Colonic mucosa (tissue), 4 donors: ENCODE measurements around the gene STAU1. TPM values are rescaled to one million over a fixed set of nuclear protein-coding genes. Genes with fewer than 3 reads are reported as not detected.

ENCODE experiments used
- DNase-seq: peaks from one replicate; pipeline ENCODE4 v3.0.0-alpha.2; 2020
- H3K27ac ChIP-seq: fragments of 200-600 bp; one replicate; pipeline ENCODE4 v1.8.0; 2021
- H3K27me3 ChIP-seq: fragments of 200-600 bp; one replicate; pipeline ENCODE4 v1.8.0; 2021
- H3K36me3 ChIP-seq: fragments of 200-600 bp; one replicate; pipeline ENCODE4 v1.8.0; 2021
- H3K4me1 ChIP-seq: fragments of 200-600 bp; one replicate; pipeline ENCODE4 v1.8.0; 2021; ENCODE audit warnings: mild to moderate bottlenecking
- H3K4me3 ChIP-seq: fragments of 200-600 bp; one replicate; pipeline ENCODE4 v1.8.0; 2021
- H3K9ac ChIP-seq, 2 donors: one replicate each; pipeline ENCODE4 v1.7.0; 2013; ENCODE audit warnings: control low read depth in 2 of 2, low read depth in 2 of 2, low read length in 2 of 2
- H3K9me3 ChIP-seq: fragments of 200-600 bp; one replicate; pipeline ENCODE4 v1.8.0; 2021
- intact Hi-C: fragments of 100-400 bp; cut with DNase I; formaldehyde crosslinking; loops from one replicate; pipeline ENCODE4 v1.14.1; 2022
- total RNA-seq, 2 donors: library from RNA; stranded (reverse); fragmentation: NEBNext Ultra II Directional in 1 of 2; extraction: Animal tissue kit (Norgen Biotek cat#: 25700) in 1 of 2; gene quantifications; one replicate each; pipeline ENCODE4 v1.2.1, GENCODE V29; 2021
- TF ChIP-seq, protein P1 (sequence below): fragments of 200-600 bp; IDR thresholded peaks from one replicate; pipeline ENCODE4 v1.8.0; 2022; ENCODE audit warnings: antibody characterized with exemption, mild to moderate bottlenecking
- donor health status: healthy.
- donor health status: DM: no; HTN: no; CAD: no.
- donor health status: DM: no; HTN: no; CAD: no.

The STAU1 gene
- total RNA-seq, 2 donors from 2014 or later = 86.6 to 106 TPM

DNA sequence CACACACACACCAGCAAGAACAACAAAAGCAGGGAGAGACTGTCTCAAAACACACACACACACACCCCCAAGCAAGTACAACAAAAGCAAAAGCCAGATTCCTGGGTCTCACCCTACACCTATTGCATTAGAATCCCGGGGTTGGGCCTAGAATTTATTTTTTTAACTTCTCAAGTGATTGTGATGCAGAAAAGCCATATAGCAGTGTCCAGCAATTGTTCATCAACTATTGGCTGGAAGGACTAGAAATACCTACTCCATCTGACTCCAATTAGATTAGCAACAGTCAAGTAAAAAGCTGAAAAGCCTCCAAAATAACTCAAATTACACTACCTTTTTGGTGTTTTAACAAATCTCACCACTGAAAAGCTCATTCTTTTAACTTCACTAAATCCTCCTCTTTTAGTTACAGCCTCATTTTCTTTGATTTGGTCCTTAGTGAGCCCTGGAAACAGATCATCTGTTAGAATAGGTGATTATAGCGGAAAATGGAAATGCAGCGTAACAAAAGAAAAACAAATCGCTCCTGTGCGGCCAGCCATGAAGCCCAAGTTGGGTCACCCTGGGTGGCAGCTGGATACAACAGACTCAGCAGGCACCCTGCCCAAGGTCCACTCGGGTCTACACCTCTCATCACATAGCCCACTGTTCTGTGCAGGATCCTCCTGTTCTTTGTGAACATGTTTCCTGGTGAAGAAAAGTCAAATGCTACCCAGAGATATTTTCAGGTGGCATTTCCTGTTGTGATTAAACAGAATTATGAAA lies 38.7 kb downstream of the STAU1 start:
- peaks cover 15% of the 10 kb centered on the region for H3K36me3 ChIP-seq
- TF ChIP-seq, protein P1, sequence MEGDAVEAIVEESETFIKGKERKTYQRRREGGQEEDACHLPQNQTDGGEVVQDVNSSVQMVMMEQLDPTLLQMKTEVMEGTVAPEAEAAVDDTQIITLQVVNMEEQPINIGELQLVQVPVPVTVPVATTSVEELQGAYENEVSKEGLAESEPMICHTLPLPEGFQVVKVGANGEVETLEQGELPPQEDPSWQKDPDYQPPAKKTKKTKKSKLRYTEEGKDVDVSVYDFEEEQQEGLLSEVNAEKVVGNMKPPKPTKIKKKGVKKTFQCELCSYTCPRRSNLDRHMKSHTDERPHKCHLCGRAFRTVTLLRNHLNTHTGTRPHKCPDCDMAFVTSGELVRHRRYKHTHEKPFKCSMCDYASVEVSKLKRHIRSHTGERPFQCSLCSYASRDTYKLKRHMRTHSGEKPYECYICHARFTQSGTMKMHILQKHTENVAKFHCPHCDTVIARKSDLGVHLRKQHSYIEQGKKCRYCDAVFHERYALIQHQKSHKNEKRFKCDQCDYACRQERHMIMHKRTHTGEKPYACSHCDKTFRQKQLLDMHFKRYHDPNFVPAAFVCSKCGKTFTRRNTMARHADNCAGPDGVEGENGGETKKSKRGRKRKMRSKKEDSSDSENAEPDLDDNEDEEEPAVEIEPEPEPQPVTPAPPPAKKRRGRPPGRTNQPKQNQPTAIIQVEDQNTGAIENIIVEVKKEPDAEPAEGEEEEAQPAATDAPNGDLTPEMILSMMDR = no peak
- no peak overlapping the region for H3K27ac ChIP-seq
- H3K9ac ChIP-seq = no peak overlapping the region
- no peaks in the 10 kb centered on the region for H3K4me1 ChIP-seq
- intact Hi-C loops = no loop called here
- DNase-seq = no peak
- no peaks in the 10 kb centered on the region for H3K27me3 ChIP-seq
- no peak overlapping the region for H3K4me3 ChIP-seq
- no peaks in the 10 kb centered on the region for H3K9me3 ChIP-seq

DNA sequence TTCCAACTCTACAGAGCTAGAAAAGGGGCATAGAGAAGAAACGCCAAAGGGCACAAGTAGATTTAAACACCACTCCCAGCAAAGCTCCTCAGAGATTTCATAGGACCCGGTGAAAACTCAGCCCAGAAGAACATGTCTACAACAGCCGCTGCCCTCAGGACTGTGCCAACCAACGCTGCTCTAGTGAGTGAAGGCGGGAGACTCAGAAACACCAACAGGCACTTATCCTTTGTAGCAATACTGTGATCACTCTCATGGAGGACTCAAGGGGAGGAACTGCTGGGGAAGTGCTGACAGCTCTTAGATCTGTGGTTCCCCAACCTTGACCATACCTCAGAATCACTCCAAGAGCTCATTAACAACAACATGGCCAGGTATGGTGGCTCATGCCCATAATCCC lies 39.5 kb downstream of the STAU1 start:
- Histone ChIP-seq H3K4me3 (no peak overlapping the region), H3K4me1 (no peaks in the 10 kb centered on the region), H3K27me3 (no peaks in the 10 kb centered on the region), H3K9me3 (no peaks in the 10 kb centered on the region), H3K9ac (no peak overlapping the region), H3K36me3 (peaks cover 15% of the 10 kb centered on the region), H3K27ac (no peak overlapping the region)
- DNase-seq = no peak
- TF ChIP-seq, protein P1 = no peak
- intact Hi-C loops = no loop called here

DNA sequence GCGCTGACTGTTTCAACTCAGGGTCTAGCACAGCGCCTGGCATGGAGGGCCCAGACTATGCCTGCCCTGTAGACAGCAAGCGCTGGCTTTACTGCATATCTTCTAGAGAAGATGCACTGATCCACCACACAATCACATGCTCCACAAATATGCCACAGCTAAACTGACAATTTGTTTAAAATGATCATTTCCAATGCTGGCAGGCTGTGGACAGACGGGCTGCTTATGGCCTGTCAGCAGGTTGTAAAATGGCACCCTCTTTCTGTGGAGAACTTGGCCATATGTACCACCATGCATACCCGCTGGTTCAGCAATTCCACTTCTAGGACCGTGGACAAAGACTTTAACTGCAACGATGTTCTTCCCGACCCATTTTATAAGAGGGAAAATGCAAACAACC lies 40.8 kb downstream of the STAU1 start:
- H3K9me3 ChIP-seq = no peaks in the 10 kb centered on the region
- intact Hi-C loops = no loop called here
- no peak for DNase-seq
- H3K4me3 ChIP-seq = no peak overlapping the region
- peaks cover 15% of the 10 kb centered on the region for H3K36me3 ChIP-seq
- no peaks in the 10 kb centered on the region for H3K27me3 ChIP-seq
- H3K9ac ChIP-seq = no peak overlapping the region
- TF ChIP-seq, protein P1 = no peak
- no peaks in the 10 kb centered on the region for H3K4me1 ChIP-seq
- no peak overlapping the region for H3K27ac ChIP-seq

DNA sequence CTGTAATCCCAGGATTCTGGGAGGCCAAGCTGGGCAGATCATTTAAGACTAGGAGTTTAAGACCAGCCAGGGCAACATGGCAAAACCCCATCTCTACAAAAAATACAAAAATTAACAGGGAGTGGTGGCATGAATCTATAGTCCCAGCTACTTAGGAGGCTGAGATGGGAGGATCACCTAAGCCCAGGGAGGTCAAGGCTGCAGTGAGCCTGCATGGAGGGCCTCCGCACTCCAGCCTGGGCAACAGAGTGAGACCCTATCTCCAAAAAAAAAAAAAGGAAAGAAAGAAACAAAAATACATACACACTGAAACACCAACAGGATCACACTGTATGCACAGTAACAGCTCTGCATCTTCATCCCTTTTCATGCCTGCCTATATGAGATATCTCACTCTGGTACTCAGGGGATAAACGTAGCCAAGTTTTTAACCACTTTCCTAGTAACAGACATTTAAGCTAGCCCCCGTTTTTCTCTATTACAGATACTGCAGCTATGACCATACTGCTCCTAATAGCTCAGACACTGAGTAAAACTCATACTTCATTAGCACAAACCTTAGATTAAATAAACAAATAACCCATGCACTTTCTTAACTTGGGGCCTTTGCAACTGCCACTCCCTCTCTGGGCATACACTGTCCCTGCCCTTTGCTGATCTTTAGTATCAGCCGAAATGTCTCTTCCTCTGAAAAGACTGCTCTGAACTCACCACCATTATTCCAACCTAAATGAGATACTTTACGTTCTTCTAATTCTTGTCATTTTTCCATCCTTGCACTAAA lies 41.5 kb downstream of the STAU1 start:
- Histone ChIP-seq H3K27me3 (no peaks in the 10 kb centered on the region), H3K4me1 (no peaks in the 10 kb centered on the region), H3K36me3 (peaks cover 10% of the 10 kb centered on the region), H3K27ac (no peak overlapping the region), H3K9ac (no peak overlapping the region), H3K9me3 (no peaks in the 10 kb centered on the region), H3K4me3 (no peak overlapping the region)
- intact Hi-C loops = no loop called here
- TF ChIP-seq, protein P1 = no peak
- DNase-seq = no peak

DNA sequence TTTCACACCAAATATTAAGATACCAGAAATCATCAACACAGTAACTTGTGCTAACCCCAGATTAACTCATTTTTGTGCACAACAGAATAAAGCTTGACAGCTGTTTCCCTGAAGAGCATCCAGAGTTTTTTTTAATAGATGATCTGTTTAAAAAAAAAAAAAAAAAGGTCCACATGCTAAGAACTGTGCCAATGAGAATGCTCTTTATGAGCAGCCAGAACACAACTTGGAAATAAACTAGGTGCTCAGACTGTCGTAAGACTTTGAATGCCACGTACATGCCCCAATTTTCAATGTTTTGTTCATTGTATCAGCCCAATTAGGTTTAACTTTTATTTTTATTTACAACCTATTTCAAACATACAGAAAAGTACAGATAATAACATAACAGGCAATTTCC lies 47.3 kb downstream of the STAU1 start:
- TF ChIP-seq, protein P1 = no peak
- Histone ChIP-seq H3K27ac (no peak overlapping the region), H3K9me3 (no peaks in the 10 kb centered on the region), H3K36me3 (no peaks in the 10 kb centered on the region), H3K9ac (no peak overlapping the region), H3K4me1 (no peaks in the 10 kb centered on the region), H3K4me3 (no peak overlapping the region), H3K27me3 (no peaks in the 10 kb centered on the region)
- no peak for DNase-seq
- intact Hi-C loops = no loop called here
